22Rv1 (cell line): ENCODE results near the gene KRTAP12-1.

ENCODE experiments used
- ZFX ChIP-seq: fragments of 450-650 bp; IDR thresholded peaks from 2 replicates; pipeline ENCODE4 v1.6.1; 2017; ENCODE audit warnings: antibody characterized with exemption, borderline replicate concordance
- TF ChIP-seq, protein P1 (sequence below): fragments of 450-650 bp; IDR thresholded peaks from 2 replicates; pipeline ENCODE4 v1.5.1; 2017; ENCODE audit warnings: mild to moderate bottlenecking

DNA sequence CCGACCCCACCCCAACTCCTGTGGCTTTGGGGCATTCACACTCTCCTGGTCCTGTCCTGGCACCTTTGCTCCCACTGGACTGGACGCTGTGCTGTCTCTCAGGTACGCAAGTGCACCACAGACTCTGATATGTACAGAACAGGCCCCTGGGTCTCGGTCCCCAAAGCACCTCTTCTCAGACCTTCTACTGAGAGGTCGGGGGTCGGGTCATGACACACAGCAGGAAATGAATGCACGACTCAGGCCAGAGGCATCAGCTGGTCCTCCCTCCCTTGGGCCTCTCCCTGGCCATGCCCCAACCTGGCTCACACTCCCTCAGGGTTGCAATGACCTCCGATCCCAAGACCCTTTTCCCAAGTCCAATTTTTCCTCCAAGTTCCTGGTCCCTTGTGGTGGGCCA, 13.2 kb upstream of the KRTAP12-1 start:
- TF ChIP-seq, protein P1, sequence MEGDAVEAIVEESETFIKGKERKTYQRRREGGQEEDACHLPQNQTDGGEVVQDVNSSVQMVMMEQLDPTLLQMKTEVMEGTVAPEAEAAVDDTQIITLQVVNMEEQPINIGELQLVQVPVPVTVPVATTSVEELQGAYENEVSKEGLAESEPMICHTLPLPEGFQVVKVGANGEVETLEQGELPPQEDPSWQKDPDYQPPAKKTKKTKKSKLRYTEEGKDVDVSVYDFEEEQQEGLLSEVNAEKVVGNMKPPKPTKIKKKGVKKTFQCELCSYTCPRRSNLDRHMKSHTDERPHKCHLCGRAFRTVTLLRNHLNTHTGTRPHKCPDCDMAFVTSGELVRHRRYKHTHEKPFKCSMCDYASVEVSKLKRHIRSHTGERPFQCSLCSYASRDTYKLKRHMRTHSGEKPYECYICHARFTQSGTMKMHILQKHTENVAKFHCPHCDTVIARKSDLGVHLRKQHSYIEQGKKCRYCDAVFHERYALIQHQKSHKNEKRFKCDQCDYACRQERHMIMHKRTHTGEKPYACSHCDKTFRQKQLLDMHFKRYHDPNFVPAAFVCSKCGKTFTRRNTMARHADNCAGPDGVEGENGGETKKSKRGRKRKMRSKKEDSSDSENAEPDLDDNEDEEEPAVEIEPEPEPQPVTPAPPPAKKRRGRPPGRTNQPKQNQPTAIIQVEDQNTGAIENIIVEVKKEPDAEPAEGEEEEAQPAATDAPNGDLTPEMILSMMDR, result no peak
- TF ChIP-seq ZFX, result no peak
